Measurements from ENCODE around the gene PABPN1.
A peak's percentile ranks its signal among the peaks of the same experiment; 100 is the strongest.

The PABPN1 gene

GRCh38 chr14:23327947-23328744, 6.9 kb downstream of the PABPN1 start:
- DNase-seq, result peak; percentile 57

- DNase-seq, result no peak
These were observed 14.4 kb downstream of the PABPN1 start for GRCh38 chr14:23335623-23336022.

DNA sequence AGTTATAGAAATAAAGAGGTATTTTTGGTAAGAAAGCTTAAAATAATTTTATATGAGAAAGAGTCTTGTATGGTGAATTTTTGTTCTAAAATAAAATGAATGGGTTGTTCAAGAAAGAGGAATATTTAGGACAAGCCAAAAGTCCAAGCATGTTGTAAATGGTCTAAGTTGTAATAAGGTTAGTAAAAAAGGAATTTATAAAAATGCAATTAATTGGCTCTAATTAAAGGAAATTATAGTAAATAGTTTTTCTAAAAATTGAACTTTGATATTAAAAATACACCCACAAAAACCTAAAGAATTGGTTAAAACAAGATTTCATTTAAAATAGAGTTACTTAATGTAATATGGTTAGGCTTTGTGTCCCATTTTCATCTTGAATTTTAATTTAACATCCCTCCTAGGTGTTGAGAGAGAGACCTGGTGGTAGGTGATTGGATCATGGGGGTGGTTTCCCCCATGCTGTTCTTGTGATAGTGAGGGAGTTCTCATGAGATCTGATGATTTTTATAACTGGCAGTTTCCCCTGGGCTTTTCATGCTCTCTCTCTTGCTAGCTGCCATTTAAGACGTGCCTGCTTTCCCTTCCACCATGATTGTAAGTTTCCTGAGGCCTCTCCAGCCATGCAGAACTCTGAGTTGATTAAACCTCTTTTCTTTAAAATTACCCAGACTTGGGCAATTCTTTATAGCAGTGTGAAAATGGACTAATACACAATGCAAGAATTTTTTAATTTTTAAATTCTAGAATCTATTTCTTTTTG, 18.4 kb downstream of the PABPN1 start:
- DNase-seq, result no peak

- DNase-seq, result no peak
These were observed 23.2 kb downstream of the PABPN1 start for GRCh38 chr14:23344481-23344880.

GRCh38 chr14:23345987-23346692, 24.9 kb downstream of the PABPN1 start:
- no peak for DNase-seq

GRCh38 chr14:23346693-23347405, 25.6 kb downstream of the PABPN1 start:
- DNase-seq, result no peak

DNA sequence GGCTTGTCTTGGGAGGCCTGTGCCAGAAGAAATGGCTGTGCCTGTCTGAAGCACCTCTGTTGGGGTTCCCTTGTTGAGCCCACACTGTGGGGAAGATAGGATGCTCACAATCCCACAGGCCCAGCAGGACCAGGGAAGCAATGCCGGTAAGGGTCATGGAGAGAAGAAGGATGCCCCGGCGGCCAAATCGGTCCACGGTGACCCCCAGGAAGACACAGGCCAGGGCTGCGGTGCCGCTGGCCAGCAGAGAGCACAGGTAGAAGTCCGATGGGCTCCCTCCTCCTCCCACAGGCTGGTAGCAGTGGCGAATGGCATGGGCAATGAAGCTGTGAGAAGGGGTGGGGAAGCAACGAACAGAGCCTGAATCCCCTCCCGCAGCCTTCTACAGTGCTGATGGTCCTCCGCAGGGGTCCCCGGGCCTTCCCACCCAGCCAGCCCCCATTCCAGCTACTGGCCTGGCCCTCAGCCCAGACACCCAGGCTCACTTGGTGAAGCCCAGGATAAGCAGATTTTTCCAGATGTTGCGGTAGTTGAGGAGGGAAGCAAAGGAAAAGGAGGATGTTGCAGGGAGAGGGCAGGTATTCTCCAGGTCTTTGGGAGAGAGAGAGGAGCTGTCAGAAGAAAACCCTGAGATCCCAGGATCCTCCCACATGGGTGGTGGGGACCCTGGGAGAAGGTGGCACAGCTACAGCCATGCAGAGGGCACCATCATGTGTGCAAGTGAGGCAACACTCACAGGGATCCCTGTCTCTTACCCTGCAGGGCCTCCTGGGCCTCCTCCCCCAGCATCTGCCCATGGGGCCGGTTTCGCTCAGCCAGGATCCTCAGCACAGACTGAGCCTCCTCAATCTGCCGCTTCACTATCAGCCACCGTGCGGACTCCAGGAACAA, 26.4 kb downstream of the PABPN1 start:
- DNase-seq, result no peak

GRCh38 chr14:23348297-23348655, 27.0 kb downstream of the PABPN1 start:
- no peak for DNase-seq

DNA sequence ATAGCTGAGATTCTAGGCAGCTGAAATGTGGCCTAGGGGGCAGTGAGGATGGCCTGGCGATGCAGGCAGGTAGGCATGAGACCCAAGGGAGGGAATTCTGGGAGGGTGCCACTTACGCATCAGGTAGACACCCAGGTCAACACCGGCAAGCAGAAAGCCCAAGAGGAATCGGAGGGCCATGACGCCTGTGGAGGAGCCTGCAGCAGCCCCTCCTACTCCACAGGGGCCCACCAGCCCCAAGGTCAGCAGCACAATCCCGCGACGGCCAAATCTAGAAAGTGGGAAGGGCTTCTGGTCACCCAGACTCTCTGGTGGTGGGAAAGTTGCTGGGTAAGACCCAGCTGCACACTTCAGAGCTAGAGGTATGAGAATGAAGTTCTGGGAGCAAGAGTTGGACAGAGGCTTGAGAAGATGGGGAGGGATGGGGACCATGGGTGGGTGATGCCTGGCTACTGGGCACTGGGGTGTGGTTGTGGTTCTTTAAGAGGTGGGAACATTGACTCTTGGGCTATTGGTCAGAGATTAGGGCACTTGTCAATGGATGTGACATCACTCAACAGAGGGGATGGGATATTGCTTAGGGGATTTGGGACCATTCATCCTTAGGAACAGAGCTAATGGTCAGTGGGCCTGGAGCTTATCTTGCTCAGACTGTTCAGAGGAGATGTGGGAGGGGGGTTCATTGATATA, 28.0 kb downstream of the PABPN1 start:
- no peak for DNase-seq

DNA sequence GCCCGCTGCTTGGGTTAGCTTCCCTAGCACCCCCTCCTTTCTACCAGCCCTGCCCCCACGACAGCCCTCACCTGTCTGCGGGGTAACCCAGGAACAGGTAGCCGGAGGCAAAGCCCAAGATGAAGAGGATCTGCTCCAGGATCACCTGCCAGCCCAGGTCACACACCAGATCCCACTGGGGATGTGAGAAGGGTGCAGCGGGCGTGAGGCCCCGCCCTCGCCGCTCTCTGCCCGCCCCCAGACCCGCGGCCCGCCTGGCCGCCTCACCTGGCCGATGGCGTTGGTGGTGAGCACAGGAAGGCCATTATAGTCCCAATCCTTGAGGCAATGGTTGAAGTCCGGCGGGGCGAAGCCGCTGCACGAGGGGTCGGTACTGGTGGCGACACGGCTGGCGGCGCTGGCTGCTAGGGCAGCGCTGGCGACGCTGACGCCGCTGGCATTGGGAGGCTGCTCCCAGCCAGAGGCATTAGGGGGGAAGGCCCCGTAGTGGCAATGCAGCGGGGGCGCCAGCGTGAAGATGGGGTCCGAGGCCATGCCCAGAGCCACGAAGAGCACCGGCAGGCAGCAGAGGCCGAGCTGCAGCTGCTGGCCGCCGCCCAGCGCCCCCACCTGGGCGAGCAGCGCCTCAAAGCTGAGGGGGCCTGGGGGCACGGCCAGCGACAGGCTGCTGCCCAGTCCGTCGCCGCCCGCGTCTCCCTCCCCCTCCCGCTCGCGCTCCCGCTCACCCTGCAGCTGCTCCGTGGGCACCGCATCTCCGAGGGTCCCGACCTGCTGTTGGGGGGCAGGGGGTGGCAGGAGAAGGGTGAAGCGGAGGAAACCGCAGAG, 30.6 kb downstream of the PABPN1 start:
- DNase-seq, result no peak

- DNase-seq, result peak; percentile 69
These were observed 31.5 kb downstream of the PABPN1 start, which contains the start of gene SLC22A17 for GRCh38 chr14:23352506-23353432. Gene SLC22A17 (minus strand): TSS chr14:23352887.

GRCh38 chr14:23353433-23353780, 32.1 kb downstream of the PABPN1 start:
- DNase-seq, result no peak

DNA sequence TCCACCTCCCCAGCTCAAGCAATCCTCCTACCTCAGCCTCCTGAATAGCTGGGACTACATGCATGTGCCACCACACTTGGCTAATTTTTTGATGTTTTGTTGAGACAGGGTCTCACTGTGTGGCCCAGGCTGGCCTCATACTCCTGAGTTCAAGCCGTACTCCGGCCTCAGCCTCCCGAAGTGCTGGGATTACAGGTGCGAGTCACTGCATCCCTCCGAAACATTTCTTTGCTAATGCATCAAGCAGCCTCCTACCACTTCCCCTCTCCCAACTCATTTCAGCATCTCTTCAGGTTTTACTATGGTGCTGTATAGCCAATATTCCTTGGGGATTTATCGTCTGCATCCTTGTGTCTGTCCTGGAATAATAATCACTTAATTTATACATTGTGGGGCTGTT, 33.7 kb downstream of the PABPN1 start:
- no peak for DNase-seq

- DNase-seq, result no peak
These were observed 34.7 kb downstream of the PABPN1 start for GRCh38 chr14:23355871-23356435.

DNA sequence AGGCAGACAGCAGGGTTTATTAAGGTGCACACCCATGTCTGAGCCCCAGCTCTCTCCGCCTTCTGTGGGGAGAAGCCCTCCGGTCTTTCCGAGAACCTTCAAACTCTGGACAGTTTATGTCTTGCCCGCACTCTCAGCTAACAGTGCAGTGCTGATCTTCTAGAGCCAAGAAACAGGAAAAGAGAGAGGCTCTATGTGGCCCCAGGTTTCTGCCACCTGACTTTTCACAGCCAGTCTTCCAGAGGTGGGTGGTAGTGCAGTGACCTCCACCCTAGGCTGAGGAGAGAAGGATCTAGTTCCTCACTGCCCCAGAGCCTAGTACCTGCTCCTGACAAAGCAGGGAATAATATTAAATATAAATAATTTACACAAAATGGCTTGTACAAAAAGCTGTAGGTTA, 35.4 kb downstream of the PABPN1 start:
- no peak for DNase-seq

DNA sequence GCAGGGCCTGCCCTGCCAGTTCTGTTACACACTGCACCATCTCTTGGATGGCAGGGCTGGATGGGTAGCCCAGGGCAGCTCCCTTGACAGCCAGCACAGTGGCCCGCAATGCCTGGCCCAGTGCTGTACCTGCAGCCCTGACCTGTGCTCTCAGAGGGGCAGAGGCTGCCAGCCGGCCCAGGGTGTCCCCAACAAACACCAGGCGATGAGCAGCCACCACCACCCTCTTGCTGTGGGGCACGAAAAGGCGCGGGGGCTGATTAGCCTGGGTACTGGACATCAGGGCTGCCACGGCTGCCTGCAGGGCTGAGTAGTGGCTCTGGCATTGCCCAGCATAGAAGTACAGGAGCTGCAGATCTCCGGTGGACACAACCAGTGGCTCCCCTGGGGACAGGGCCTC, 36.0 kb downstream of the PABPN1 start:
- no peak for DNase-seq

DNA sequence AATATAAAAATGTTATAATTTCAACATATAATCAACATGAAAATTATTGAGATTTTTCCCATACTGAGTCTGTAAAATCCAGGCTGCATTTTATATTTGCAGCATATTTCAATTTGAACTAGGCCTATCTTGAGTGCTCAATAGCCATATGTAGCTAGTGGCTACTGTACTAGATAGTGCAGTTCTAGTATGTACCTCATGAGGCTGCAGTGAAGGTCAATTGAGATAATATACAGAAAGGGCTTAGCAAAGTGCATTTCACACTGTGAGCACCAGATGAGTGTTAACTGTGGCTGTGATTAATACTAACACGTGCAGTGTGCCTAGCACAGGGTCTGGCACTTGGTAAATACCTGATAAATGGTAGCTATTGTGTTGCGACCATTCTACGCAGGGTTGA, 36.8 kb downstream of the PABPN1 start:
- DNase-seq, result no peak

DNA sequence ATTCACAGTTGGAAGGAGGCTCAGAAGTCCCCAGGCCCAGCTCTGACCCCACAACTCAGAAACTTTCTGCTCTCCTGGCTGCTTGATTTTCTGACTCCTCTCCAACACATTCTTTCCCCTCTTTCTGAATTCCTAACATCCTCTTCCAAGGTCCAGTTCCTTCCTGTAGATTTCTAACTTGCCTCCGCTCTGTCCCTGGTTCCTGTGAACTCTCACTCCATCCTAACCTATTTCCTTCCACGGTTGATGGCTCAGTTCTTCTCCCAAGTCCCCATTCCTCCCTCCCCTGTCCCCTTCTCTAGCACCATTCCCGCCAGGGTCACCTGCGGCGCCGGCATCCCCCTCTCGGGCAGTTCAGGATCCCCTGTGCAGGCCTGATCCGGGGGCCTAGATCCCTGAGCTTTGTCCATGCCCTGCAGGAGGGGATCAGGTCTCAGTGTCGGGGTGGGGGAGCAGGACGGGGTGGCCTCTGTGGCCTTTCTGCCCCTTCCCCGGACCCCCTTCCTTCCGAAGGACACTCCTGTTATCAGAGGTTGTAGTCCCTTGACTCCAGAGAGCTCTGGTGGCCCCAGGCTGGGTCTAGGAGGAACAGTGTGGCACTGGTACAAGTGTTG, 37.4 kb downstream of the PABPN1 start:
- no peak for DNase-seq

All from NCI-H526 treated with DMSO at 0.1 percent for 48 hours (cell line).